BLaER1 (cell line): ENCODE results near the gene RRP15.

ENCODE experiments used
- H3K27ac ChIP-seq: shearing (Covaris generic); formaldehyde crosslinking; 2 replicates; pipeline ENCODE4 v1.8.1; 2022
- H3K27me3 ChIP-seq: shearing (Covaris generic); formaldehyde crosslinking; 2 replicates; pipeline ENCODE4 v1.8.1; 2022
- H3K36me3 ChIP-seq: shearing (Covaris generic); formaldehyde crosslinking; 2 replicates; pipeline ENCODE4 v1.8.1; 2022
- H3K4me1 ChIP-seq: shearing (Covaris generic); formaldehyde crosslinking; 2 replicates; pipeline ENCODE4 v1.8.1; 2022
- H3K4me2 ChIP-seq: shearing (Covaris generic); formaldehyde crosslinking; 2 replicates; pipeline ENCODE4 v1.8.1; 2022
- H3K4me3 ChIP-seq: shearing (Covaris generic); formaldehyde crosslinking; 2 replicates; pipeline ENCODE4 v1.8.1; 2022
- H3K9ac ChIP-seq: shearing (Covaris generic); formaldehyde crosslinking; 2 replicates; pipeline ENCODE4 v1.8.1; 2022
- H3K9me3 ChIP-seq: shearing (Covaris generic); formaldehyde crosslinking; 2 replicates; pipeline ENCODE4 v1.8.1; 2022
- H4K20me1 ChIP-seq: shearing (Covaris generic); formaldehyde crosslinking; 2 replicates; pipeline ENCODE4 v1.8.1; 2022
- Cebpa-rat ChIP-seq: shearing (Covaris generic); IDR thresholded peaks from 2 replicates; pipeline ENCODE4 v1.8.1; 2022

RRP15 gene

DNA sequence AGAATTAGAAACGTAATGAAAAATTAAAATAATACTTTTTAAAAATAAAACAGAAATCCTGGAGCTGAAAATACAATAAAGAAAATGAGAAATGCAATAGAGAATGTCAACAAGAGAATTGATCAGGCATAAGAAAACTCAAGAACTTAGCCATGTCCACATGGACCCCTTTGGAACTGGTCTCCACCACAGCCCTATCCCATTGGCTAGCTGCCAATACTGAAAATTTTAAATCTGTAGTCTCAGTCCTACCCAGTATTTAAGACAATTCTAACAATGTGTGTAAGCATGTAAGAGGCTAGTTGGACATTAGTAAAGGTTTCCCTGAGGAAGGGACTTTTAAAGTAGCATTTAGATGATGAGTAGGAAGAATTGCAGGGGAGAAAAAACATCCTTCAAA, 25.8 kb upstream of the RRP15 start:
- no peak overlapping the region for H3K27ac ChIP-seq
- H3K4me2 ChIP-seq, result no peak overlapping the region
- TF ChIP-seq Cebpa-rat, result no peak
- no peaks in the 10 kb centered on the region for H4K20me1 ChIP-seq
- no peaks in the 10 kb centered on the region for H3K9me3 ChIP-seq
- no peaks in the 10 kb centered on the region for H3K27me3 ChIP-seq
- no peaks in the 10 kb centered on the region for H3K36me3 ChIP-seq
- no peak overlapping the region for H3K4me3 ChIP-seq
- H3K4me1 ChIP-seq, result peaks cover 3% of the 10 kb centered on the region; the same call in 1 of the 2 replicates
- H3K9ac ChIP-seq, result no peak overlapping the region

DNA sequence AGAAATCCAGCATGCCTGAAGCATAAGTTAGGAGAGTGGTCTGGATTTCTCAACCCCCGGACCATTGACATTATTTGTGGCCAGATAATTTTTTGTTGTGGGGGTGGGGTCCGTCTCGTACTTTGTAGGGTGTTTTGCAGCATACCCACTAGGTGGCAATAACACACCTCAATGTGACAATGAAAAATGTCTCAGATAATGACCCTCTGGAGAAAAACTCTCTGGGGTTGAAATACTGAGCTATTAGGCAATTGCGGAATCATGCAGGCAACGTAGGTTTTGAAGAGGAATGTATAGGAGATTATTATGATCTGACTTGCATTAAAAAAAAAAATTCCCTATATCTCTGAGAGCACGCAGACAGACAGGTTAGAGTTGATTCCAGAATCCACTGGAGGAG, 25.3 kb upstream of the RRP15 start:
- Histone ChIP-seq H3K4me3 (no peak overlapping the region), H3K27me3 (no peaks in the 10 kb centered on the region), H3K27ac (no peak overlapping the region), H3K4me1 (no peaks in the 10 kb centered on the region), H3K4me2 (no peak overlapping the region), H3K9me3 (no peaks in the 10 kb centered on the region), H3K9ac (no peak overlapping the region), H3K36me3 (no peaks in the 10 kb centered on the region), H4K20me1 (no peaks in the 10 kb centered on the region)
- TF ChIP-seq Cebpa-rat, result no peak

DNA sequence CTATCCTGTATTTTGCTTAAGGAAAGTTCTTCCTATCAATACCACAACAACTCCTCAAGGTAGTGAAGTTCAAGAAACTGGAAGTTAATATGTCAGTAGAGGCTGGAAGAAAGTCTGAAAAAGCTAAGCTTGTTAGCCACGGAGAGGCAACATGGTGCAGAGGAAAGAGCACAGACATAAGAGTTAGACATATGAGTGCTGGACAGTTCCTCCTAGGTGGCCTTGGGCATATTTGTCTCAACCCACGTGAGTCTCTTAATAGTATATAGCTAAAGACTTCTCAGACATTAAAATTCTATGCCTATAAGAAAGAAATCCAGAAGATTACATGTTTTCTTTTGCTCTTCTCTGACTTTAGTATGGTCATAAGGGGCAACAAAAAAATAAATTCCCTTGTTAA, 22.8 kb upstream of the RRP15 start:
- Histone ChIP-seq H3K4me3 (no peak overlapping the region), H4K20me1 (no peaks in the 10 kb centered on the region), H3K9ac (no peak overlapping the region), H3K4me2 (no peak overlapping the region), H3K27ac (no peak overlapping the region), H3K27me3 (no peaks in the 10 kb centered on the region), H3K36me3 (no peaks in the 10 kb centered on the region), H3K9me3 (no peaks in the 10 kb centered on the region), H3K4me1 (no peaks in the 10 kb centered on the region)
- TF ChIP-seq Cebpa-rat, result no peak

DNA sequence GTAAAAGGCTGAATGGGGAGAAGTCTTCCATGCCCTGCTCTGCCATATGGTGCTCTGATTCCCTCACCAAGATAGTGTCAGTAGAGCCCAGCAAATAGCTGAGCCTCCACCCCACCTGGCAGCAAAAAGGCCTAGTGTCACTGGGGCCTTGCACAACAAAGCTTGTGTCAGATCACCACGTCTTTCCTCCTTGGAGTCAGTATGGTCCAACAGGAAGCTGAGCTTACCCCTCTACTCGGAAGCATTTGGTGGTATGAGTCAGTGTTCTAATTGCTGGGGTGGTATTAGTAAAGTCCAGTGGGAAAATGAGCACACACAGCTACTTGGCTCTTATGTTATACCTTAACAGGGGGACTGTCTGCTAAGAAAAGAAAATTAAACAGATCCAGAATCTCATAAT, 18.7 kb upstream of the RRP15 start:
- Histone ChIP-seq H3K9ac (no peak overlapping the region), H3K27ac (no peak overlapping the region), H3K27me3 (no peaks in the 10 kb centered on the region)

DNA sequence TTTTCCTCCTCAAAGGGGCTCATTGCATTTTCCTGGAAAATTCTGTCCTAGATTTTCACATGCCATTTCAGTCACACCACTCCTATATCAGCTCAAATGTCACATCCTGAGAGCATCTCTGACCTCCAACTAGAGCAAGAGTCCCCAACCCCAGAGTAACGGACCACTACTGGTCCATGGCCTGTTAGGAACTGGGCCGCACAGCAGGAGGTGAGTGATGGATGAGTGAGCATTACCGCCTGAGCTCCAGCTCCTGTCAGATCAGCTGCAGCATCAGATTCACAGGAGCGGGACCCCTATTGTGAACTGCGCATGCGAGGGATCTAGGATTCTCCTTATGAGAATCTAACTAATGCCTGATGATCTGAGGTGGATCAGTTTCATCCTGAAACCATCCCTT, 12.7 kb upstream of the RRP15 start:
- H4K20me1 ChIP-seq, result no peaks in the 10 kb centered on the region
- H3K4me3 ChIP-seq, result no peak overlapping the region
- no peaks in the 10 kb centered on the region for H3K9me3 ChIP-seq
- H3K4me1 ChIP-seq, result no peaks in the 10 kb centered on the region
- H3K36me3 ChIP-seq, result no peaks in the 10 kb centered on the region
- TF ChIP-seq Cebpa-rat, result no peak
- no peaks in the 10 kb centered on the region for H3K27me3 ChIP-seq
- H3K27ac ChIP-seq, result no peak overlapping the region
- H3K9ac ChIP-seq, result no peak overlapping the region
- no peak overlapping the region for H3K4me2 ChIP-seq

More for the DNA sequence above, 18.7 kb upstream of the RRP15 start:
- H4K20me1 ChIP-seq, result no peaks in the 10 kb centered on the region
- H3K36me3 ChIP-seq, result no peaks in the 10 kb centered on the region
- no peaks in the 10 kb centered on the region for H3K9me3 ChIP-seq
- TF ChIP-seq Cebpa-rat, result no peak
- no peaks in the 10 kb centered on the region for H3K4me1 ChIP-seq
- H3K4me2 ChIP-seq, result no peak overlapping the region
- H3K4me3 ChIP-seq, result no peak overlapping the region

DNA sequence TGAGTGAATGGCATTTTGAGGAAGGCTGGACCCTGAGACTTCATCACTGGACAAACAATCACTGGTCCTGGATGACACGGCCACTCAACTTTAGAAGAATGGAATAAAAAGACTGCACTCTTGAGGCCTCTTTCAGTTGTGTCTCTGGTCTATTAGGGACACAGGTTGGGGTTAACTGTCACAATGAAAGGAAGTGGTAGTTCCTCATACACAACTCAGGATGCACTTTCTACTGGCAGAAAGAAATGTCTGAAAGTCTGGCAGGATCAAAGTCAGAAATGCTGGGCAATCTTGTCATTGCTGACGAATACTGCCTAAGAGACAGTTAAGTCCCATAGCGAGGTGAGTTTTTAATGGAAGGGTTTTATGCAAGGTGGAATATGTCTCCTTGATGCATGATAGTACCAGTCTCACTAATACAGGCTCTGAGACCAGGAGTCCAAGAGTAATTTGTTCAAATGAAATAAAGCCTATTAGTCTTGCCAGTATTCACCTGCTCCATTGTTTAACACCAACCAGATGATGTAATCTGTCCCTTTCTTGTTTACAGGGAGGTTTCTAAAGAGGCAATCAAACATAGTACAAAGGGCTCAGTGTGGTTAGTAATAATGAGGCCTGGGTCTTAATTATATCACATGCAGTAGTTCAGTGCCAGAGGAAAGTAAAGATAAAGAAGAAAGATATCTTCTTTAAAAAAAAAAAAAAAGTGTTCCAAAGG, 11.2 kb upstream of the RRP15 start:
- Histone ChIP-seq H3K4me1 (no peaks in the 10 kb centered on the region), H3K9me3 (no peaks in the 10 kb centered on the region), H3K27me3 (no peaks in the 10 kb centered on the region), H3K4me3 (no peak overlapping the region), H4K20me1 (no peaks in the 10 kb centered on the region), H3K4me2 (no peak overlapping the region), H3K9ac (no peak overlapping the region), H3K27ac (no peak overlapping the region), H3K36me3 (no peaks in the 10 kb centered on the region)
- no peak for TF ChIP-seq Cebpa-rat

DNA sequence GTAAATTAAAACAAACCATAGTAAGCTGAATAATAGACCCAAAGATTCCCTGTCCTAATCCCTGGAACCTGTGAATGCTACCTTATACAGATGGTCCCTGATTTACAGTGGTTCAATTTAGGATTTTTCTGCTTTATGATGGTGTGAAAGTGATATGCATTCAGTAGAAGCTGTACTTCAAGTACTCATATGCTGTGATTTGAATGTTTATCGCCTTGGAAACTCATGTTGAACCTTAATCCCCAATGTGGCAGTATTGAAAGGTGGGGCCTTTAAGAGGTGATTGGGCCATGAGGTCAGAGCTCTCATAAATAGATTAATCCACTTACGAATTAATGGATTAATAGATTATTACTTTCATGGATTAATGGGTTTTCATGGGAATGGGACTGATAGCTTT, 10.6 kb upstream of the RRP15 start:
- TF ChIP-seq Cebpa-rat, result no peak
- Histone ChIP-seq H3K9me3 (no peaks in the 10 kb centered on the region), H3K36me3 (no peaks in the 10 kb centered on the region), H3K9ac (no peak overlapping the region), H3K27me3 (no peaks in the 10 kb centered on the region), H3K4me3 (no peak overlapping the region), H4K20me1 (no peaks in the 10 kb centered on the region), H3K27ac (no peak overlapping the region), H3K4me1 (no peaks in the 10 kb centered on the region), H3K4me2 (no peak overlapping the region)

DNA sequence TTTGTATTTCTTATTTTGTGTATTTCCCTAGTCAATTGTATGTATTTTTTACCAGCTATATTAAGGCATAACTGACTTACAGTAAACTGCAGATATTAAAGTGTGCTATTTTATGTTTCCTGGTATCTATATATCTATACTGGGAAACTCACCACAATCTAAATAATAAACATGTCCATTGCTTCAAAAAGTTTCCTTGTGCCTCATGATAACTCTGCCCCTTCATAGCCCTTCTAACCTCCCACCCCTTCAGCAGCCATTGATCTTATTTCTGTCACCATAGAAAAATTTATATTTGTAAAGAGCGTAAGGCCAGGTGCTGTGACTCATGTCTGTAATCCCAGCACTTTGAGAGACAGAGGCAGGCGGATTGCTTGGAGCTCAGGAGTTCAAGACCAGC, 9.3 kb upstream of the RRP15 start:
- H3K9me3 ChIP-seq, result no peaks in the 10 kb centered on the region
- H3K4me2 ChIP-seq, result no peak overlapping the region
- no peak overlapping the region for H3K4me3 ChIP-seq
- H4K20me1 ChIP-seq, result no peaks in the 10 kb centered on the region
- no peaks in the 10 kb centered on the region for H3K36me3 ChIP-seq
- no peak overlapping the region for H3K27ac ChIP-seq
- TF ChIP-seq Cebpa-rat, result no peak
- H3K27me3 ChIP-seq, result no peaks in the 10 kb centered on the region
- no peak overlapping the region for H3K9ac ChIP-seq
- no peaks in the 10 kb centered on the region for H3K4me1 ChIP-seq

DNA sequence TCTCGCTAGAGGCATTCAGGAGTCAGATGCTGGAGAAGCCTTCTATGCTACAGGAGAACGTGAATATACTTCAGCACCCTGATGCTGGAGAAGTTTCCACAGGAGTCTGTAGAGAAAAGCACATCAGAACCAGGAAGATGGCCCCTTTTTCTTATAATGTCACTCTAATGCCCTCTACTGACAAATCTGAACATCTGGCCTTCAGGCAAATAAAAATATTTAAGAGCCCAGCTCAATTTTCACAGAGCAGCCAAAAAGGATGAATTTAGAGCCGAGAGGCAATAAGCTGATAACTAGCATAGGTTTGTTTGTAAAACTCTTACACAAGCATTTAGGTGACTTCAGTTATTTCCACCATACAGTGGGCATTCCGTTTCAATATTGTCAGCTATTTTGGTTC, 3.8 kb upstream of the RRP15 start:
- Histone ChIP-seq H3K36me3 (no peaks in the 10 kb centered on the region), H3K4me3 (no peak overlapping the region), H3K9ac (no peak overlapping the region), H3K27ac (no peak overlapping the region), H4K20me1 (no peaks in the 10 kb centered on the region; the same call in 1 of the 2 replicates), H3K4me2 (no peak overlapping the region), H3K4me1 (peaks cover 11% of the 10 kb centered on the region), H3K9me3 (no peaks in the 10 kb centered on the region), H3K27me3 (no peaks in the 10 kb centered on the region)
- TF ChIP-seq Cebpa-rat, result no peak

DNA sequence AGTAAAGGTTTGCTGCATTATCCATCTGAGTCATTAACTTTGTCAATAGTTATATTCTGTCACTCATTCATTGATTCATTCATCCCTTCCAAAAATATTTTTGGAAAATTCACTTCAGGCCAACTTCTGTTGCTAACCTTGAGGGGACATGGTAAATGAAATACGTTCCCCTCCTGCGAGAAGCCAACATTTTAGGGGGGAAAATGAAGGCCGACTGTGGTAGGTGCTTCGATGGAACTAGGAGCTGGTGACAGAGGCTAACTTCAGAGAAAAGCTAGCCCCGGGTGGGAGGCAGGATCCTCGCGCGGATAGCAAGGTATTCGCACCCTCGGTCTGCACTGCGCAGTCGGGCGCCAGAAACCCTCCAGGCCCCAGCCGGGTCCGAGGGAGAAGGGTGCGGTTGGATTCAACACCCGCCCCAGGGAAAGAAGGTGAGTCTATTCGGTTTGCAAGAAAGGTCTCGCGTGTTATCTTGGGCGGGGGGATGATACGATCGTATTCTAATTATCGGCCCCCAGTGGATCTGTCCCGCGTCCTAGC, 646 bp upstream of the RRP15 start:
- peak overlapping the region; percentile 87 for H3K4me3 ChIP-seq
- H3K9me3 ChIP-seq, result no peaks in the 10 kb centered on the region
- H3K4me2 ChIP-seq, result peak overlapping the region; percentile 85
- peaks cover 11% of the 10 kb centered on the region; the same call in 1 of the 2 replicates for H4K20me1 ChIP-seq
- H3K4me1 ChIP-seq, result peaks cover 23% of the 10 kb centered on the region
- H3K36me3 ChIP-seq, result no peaks in the 10 kb centered on the region
- no peaks in the 10 kb centered on the region for H3K27me3 ChIP-seq
- peak overlapping the region; percentile 86 for H3K9ac ChIP-seq
- peak overlapping the region; percentile 89 for H3K27ac ChIP-seq
- no peak for TF ChIP-seq Cebpa-rat
